HG03432 (cell line): ENCODE data around the gene MSH5.
"Not testable (repeated sequence)": the region's sequence is repeated elsewhere in the genome, so short reads cannot be mapped to it uniquely, and the experiment has no call there.

Experiments used
- ATAC-seq: cut with Tn5 transposase; IDR thresholded peaks from one replicate; pipeline ENCODE4 v1.9.1; 2021; ENCODE audit warnings: mild to moderate bottlenecking, moderate library complexity; ENCODE audit not compliant: unreplicated experiment

The MSH5 gene

DNA sequence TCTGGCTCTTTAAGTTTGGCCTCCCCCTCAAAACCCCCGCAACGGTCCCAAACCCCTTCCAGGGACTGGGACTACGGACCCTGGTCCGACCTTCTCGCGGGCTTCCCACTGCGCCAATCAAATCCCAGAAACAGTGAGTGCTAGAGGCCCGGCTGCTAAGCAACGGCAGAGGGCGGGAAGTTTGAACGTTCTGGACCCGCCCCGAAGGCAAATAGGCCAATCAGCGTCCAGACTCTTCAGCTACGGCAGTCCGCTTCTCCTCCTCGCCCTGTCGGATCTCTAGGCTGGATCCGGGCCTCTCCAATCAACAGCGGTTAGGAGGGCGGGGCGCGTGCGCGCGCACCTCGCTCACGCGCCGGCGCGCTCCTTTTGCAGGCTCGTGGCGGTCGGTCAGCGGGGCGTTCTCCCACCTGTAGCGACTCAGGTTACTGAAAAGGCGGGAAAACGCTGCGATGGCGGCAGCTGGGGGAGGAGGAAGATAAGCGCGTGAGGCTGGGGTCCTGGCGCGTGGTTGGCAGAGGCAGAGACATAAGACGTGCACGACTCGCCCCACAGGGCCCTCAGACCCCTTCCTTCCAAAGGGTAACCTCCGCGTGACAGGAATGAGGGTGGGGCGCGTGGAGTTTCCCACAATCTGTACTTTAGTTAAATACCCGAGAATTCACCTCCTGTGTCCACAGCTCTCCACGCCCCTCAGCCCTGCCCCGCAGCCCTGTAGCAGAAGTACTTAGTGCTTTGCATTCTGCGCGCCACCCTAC is at the start of gene MSH5:
Gene MSH5, plus strand, starts transcription at position 367 of the 758 bp plus-strand sequence. CDS start 462 bp downstream, outside the sequence.
- ATAC-seq, result peak; percentile 67

DNA sequence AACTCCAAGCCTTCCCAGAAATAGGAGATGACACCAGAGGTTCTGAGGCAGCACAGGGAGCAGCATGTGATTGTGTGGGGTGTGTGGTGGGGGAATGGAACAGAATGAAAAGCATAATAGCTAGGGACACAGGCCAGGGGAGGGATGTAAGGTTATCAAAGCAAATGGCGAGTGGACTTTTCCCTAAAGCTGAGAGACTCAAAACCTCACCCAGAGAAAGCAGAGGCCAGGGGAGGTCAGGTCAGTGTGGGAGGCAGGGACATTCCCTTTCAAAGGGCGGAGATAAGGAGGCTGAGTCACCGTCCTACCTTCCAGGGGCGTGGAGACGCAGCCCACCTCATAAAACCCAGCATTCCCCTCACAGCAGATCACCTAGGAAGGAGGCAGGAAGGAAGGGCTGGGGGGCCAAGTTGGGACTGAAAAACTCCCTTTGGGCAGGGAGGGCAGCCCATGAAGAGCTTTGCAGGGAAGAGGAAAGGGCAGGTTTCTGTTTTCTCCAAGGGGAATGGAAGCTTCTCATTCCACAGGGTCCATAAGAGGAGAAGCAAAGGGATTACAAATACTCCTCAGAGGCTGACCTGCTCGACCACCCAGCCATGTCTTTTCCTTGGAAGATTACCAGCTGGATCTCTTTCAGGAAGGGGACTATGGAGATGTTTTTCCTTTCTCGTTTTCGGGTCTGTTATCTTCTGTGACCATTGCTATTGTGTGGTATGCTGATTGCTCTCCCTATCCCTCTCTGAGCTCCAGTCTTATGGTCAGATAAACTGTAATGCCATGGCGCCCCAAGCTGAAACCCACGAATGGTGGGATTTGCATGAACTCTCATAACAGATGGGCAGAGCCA is 49.4 kb upstream of the MSH5 start:
- no peak for ATAC-seq

DNA sequence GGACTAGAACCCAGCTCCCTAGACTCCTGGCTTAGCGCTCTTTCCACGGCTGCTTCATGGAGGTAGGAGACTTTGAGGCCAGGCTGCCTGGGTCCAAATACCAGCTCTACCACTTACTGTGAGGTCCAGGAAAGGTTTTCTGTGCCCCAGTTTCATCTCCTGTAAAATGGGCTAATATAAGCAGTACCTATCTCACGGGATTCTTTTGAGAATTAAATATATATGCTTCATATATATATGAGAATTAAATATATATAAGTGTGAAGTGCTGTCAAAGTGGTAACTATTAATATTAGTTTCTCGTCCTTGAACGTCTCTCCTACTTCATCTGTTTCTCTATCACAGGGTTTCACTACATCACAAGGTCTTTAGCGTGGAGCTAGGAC is 48.7 kb upstream of the MSH5 start:
- no peak for ATAC-seq

DNA sequence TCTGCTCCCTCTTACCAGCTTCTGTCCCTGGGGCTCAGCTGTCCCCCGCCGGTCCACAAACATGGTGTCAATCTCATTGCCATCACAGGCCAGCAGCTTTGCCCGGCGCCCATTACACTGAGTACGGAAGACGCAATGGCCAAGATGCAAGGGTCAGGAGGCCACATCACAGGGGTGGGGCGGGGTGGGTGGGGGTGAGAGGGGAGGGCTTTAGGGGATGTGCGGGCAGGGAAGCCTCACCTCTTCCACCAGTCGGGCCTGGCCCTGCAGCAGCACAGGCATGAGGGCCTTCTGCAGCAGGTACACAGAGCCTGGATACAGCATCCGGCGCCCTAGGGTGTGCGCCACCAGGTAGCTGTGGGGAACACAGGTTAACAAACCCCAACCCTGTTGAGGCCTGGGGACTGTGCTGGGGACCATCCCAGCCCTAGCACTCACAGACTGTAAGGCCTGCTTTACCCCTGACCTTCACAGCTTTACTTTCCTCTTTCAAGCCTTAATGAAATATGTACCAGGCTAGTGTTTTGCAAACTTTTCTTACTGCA is 48.2 kb upstream of the MSH5 start:
- no peak for ATAC-seq

DNA sequence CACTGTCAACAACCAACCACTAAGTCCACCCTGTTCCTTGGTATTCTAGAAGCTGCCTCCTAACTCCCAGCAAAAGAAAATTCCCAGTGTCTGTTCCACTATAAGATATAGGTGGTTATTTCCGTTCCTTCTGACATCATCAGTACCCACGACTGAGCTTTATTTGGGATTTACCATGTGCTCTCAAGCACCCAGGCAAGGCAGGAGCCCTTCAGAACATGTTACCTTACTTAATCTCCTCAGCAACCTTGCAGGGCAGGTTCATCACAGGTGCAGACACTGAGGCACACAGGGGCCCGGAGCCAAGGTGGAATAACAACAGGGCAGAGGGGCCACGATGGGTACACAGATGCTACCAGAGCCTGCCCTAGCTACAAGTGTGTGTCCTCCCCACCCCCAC is 47.5 kb upstream of the MSH5 start:
- no peak for ATAC-seq

DNA sequence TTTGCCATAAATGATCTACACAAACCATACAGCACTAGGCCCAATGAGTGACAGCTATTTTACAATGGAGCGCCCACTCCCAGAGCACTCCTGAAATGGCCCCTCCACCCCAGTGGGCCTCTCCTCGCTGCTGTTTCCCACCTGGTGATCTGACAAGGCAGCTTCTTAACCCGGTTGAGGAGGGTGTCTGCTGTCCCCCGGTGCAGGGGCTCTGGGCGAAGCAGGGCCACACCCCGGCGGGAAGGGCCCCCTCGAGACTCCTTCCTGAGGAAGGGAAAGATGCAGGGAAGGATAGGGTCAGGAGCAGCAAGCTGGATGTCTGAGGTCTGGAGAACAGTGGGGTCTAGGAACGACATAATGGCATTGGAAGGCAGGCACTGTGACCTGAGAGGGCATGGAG is 46.9 kb upstream of the MSH5 start:
- no peak for ATAC-seq

DNA sequence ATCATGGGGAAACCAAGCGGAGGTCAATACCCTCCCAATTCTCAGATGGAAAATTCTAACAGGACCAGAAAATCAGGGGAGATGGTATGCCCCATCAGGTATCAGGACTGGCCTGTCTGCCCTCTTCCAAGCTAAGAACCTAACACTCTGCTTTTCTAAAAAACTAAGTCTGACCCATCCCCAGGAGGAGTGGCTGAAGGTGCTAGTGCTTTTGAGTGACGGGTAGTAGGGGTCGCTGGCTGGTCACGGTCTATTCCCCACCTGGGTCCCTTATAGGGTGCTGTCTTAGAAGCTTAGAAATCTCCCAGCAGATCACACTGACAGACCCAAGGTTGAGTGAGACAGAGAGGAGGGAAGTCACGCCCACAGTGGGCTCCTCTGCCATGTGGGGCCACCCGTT is 46.3 kb upstream of the MSH5 start:
- no peak for ATAC-seq

DNA sequence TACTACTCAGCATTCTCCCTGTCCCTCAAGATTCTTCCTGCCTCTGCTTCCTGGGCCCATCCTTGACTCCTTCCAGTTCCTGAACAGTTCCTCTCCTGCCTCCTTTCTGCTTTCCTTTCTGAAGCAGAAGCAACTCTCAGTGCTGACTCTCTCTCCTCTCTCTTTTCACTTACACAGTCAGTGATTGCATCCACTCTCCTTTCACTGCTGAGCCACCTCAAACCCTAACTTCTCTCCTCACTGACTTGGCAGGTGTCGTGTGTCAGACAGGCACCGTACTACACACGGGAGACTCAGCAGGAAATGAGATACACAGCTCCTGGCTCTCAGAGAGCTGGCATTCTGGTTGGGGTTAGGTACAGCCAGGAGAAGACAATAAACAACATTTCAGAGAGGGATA is 42.2 kb upstream of the MSH5 start:
- no peak for ATAC-seq

DNA sequence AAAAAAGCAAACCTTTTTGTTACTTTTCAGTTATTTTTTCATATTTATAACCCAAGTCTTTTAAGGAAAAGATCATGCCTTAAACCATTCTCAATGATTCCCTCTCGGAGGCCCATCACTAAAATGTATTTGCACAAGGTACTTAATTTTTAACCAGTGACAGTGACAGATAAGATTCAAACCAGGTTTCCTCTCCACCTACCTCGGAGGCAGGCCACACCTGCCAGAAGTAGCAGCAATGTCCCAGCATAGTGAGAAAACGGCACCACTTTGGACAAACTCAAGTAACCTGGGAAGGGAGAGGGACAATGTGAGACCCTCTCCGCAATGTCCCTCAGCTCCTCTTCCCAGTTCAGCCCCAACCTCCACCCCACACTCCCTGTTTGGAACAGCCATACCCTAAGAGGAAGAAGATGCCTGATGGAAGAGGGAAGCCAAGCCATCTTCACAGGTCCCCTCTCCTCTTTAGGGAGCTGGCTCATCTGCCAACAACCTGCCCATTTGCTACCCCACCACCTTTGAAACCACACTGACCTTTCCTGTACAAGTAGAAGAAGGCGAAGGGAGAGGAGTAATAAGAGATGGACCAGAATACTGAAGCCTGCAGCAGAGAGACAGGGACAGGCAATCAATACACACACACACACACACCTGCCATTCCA is 38.9 kb upstream of the MSH5 start:
- no peak for ATAC-seq

DNA sequence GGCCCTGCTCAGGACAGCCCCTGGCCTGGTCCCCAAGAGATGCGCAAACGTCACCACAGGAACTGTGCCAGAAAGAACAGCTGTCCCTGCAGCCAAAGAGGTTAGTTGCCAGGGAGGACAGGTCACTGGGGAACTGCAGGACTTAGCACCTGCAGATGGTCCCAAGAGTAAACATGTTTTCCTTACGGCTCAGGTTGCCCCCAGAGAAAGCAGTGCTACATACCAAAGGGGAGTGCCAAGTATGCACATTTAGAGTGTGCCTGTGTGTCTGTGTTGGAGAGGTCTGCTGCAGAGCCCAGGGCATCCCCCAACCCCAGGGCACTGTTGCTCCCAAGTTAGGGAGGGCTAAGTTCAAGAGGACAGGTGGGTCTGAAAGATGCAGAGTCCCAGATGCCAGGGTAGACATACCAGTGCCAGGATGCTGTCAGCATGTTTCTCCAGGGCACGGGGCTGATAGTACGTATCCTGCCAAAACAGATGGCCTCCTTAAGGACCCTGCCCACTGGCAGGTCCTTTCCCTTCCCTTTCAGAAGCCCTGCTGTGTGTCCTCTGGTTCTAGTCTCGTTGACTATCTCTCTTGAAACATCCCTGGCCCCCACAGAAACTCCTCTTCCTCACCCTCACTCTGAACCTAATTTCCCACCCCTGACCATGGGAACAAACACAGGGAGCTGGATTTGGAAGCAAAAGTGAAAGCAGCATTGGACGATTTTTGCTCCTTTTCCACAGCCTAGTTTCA is 38.0 kb upstream of the MSH5 start:
- ATAC-seq, result no peak

DNA sequence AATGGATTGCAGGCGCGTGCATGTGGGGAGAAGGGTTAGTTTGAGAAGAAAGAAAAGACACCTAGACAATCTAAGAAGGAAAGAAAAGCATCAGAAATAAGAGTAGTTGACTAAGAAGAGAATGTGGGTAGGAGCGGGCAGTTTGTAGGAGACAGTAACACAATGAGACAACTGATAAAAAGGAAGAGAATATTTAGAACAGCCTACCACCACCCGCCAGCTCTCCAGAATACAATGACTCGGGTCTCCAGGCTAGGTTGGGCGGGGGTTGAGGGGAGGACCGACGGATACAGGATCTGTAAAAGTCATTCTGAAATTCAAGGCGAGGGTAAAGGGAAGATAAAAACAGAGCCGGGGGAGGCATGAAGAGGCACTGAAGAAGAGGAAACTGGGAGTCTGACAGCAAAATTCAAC is 37.4 kb upstream of the MSH5 start:
- peak; percentile 3 for ATAC-seq

DNA sequence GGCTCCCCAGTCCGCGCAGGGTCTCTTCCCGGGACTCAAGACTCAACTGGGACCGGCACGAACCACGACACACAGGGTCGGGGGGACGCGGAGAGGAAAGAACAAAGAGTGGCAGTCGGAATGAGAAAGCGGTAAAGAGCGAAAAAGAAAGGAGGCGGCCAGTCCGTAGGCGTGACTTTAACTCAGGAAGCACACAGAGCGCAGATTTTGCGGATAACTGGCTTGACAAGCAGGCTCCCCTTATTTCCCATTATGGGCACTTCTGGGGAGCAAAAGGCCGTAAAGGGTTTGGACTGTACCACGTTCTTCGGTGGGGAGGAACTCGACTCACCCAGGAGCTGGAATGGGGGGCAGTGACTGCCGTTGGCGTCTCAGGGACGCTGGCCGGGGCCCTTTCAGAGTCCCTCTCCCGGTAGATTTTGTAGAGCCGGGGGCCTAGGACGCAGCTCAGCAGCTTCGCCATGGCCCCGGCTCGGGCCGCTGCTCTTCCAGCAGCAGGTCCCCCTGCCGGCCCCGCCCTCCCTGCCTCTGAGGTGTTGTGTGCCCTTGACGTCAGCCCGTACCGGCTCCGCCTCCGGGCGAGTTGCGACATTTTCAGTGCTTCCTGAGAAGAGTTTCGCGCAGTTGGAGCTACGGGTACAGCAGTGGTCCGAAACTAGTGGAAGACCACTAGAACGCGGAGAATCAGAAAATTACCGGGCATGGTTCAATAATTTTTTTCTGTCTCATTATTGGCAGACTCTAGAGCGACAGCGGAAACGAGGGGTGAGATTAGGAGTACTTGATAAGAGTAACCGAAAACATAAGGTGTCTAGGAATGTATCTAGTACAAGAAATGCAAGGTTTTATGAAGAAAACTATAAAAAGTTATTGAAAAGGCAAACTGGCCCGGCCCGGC is 36.7 kb upstream of the MSH5 start, which contains the start of gene ABHD16A:
Gene ABHD16A, minus strand, starts transcription at position 506 of the 898 bp plus-strand sequence. Its CDS starts 43 bp downstream, at position 463.
- ATAC-seq, result peak; percentile 88

DNA sequence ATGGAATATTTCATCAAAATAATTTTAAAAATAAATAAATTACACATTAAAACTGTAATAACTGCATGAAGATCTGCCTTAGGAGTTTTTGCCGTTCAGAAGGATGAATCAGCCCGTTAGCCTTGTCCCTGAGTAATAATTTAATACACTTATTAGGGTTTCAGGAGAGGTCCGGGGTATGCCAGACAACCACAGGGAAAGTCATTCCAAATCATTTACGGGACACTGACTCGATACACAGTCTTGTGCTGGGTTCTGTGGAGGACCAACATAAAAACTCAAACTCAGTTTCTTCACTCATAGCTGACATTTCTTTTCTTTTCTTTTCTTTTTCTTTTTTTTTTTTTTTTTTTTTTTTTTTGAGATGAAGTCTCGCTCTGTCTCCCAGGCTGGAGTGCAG is 33.9 kb upstream of the MSH5 start:
- ATAC-seq, result no peak

DNA sequence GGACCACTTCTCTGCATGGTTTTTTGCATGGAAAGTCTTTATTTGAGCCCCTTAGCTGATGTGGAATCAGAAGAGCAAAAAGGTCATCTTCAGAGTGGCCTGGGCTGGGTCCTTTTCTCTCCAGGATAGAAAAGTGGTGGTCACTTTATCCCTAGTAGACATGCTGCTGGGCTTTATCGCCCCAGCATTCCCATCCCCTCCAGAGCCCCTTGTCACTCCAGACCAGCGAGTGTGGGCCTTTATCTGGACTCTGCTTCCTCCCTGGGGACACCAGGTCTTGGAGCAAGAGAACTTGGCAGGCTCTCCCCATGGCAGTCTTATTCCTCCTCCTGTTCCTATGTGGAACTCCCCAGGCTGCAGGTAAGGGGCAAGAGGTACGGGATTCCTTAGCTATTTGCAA is 33.2 kb upstream of the MSH5 start, which contains the start of gene LY6G6F:
Gene LY6G6F, plus strand, starts transcription at position 268 of the 400 bp plus-strand sequence. Its CDS starts 41 bp downstream, at position 309.
- no peak for ATAC-seq

DNA sequence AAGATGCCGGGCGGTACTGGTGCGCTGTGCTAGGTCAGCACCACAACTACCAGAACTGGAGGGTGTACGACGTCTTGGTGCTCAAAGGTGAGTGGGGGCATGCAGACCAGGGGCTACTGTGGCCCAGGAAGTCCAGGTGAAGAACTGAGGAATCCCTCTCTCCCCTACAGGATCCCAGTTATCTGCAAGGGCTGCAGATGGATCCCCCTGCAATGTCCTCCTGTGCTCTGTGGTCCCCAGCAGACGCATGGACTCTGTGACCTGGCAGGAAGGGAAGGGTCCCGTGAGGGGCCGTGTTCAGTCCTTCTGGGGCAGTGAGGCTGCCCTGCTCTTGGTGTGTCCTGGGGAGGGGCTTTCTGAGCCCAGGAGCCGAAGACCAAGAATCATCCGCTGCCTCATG is 32.1 kb upstream of the MSH5 start:
- no peak for ATAC-seq

DNA sequence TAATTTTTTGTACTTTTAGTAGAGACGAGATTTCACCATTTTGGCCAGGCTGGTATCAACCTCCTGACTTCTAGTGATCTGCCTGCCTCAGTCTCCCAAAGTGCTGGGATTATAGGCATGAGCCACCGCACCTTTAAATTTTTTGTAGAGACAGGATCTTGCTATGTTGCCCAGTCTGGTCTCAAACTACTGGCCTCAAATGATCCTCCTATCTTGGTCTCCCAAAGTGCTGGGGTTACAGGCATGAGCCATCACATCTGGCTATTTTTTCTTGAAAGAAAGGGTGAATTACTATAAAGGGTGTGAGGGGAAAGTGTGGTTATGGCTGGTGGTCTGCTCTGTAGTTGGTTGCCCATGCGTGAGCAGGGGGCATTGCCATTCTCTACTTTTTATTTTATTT is 31.6 kb upstream of the MSH5 start:
- no peak for ATAC-seq

DNA sequence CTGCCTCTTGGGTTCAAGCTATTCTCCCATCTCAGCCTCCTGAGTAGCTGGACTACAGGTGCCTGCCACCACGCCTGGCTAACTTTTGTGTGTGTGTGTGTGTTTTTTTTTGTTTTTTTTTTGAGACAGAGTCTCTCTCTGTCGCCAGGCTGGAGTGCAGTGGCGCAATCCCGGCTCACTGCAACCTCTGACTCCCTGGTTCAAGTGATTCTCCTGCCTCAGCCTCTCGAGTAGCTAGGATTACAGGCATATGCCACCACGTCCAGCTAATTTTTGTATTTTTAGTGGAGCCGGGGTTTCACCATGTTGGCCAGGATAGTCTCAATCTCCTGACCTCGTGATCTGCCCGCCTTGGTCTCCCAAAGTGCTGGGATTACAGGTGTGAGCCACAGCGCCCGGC is 30.6 kb upstream of the MSH5 start:
- ATAC-seq, result not testable (repeated sequence)

DNA sequence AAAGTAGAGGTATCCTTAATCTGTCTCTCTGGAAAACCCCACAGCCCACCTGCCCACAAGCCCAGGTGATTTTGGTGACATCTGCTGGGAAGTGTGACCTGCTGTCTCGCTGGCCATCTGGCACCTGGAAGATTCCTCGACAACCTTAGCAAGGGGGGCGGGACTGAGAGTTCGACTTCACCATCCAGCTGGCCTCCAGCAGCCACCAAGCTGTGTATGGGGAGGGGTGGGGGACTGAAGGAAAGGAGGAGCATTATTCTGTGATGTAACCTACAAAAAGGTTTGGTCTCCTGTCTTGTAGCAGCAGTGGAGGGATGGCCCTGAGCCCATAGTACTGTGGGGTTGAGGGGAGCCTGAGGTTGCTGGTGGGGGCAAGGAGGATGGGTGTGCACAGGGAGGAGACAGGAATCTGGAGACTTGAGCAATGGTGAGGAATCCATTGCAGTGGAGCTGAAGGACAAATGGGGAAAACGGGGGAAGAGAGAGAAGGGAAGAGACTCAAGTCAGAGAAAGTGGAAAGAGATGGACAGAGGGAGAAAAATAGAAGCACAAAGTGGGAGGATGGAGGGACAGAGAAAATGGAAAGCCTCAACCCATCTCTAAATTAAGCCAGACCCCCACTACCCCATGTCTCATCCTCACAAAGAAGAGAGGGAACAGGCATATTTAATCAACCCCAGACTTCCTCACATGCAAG is 29.1 kb upstream of the MSH5 start:
- no peak for ATAC-seq

DNA sequence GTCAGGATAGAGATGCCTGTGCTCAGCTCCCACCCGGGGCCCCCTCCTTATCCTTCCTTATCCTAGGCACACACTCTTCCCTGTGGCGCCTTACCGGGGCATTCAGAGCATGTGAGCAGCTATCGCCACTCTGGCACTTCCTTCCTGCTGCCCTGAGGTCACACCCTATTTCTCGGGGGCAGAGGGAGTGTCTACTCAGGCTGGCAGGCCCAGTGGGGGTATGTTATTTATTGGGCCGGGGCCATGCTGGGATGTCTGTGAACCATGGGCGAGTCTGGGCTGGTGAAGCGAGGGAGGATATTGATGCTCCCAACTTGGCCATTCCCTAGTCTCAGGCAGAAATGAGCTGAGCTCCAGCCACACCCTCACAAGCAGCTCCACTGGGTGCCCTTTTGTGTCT is 28.6 kb upstream of the MSH5 start:
- ATAC-seq, result no peak
